ENCODE measurements around the gene PTPN23. TPM values are rescaled to one million over a fixed set of nuclear protein-coding genes. Genes with fewer than 3 reads are reported as not detected.

PTPN23 gene
- total and polyA plus RNA-seq, 2 of the 13 experiments (the other 11 are each of a cell fraction or from before 2014, with no cell fraction given), result 2.3 to 3.7 TPM

DNA sequence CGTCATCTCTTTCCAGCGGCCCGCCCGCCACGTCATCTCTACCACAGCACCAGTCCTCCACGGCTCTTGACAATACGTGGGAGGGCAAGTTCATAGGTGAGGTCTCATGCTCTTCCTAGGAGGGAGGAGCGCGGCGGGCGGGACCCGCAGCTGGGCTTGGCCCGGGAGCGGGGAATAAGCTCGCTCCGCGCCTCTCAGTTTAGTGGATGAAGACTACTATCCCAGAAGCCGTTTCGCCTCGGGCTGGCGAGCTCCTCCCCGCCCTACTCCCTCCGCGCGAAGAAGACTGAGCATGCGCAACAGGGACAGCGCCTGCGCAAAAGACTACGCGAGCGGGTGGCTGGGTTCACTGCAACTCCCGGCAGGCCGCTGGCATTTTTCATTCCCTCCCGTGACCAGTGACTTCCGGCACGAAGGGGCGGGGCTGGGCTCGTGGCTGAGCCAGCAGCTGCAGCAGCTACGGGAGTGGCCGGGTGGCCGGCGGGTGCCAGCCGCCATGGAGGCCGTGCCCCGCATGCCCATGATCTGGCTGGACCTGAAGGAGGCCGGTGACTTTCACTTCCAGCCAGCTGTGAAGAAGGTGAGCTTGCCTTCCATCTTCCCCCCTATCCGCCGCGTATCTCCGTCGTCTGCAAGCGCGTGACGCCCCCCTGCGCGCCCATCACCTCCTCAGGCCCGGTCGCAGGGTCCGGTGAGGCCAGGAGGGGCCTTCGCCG is at the start of gene PTPN23 (continued):
- TF ChIP-seq PRPF4 (IDR thresholded peaks at IDR 0.05; ENCODE audit: low read depth, low read length, poor library complexity, severe bottlenecking) (no peak), RBFOX2 (IDR thresholded peaks at IDR 0.05; ENCODE audit: low read depth, low read length) (peak; percentile 93), ZNF781 (CRISPR knock-in tag; IDR thresholded peaks at IDR 0.05; ENCODE audit: borderline replicate concordance, not compliant biosample characterization) (peak; percentile 15), ZNF883 (CRISPR knock-in tag; IDR thresholded peaks at IDR 0.05; ENCODE audit: not compliant biosample characterization) (no peak), ZNF263 (CRISPR knock-in tag; IDR thresholded peaks at IDR 0.05) (peak; percentile 67), CENPX (CRISPR knock-in tag; IDR thresholded peaks at IDR 0.05) (no peak), TBP (CRISPR knock-in tag; IDR thresholded peaks at IDR 0.05) (no peak), ZNF879 (CRISPR knock-in tag; IDR thresholded peaks at IDR 0.05) (no peak)
- TF ChIP-seq, protein P1, sequence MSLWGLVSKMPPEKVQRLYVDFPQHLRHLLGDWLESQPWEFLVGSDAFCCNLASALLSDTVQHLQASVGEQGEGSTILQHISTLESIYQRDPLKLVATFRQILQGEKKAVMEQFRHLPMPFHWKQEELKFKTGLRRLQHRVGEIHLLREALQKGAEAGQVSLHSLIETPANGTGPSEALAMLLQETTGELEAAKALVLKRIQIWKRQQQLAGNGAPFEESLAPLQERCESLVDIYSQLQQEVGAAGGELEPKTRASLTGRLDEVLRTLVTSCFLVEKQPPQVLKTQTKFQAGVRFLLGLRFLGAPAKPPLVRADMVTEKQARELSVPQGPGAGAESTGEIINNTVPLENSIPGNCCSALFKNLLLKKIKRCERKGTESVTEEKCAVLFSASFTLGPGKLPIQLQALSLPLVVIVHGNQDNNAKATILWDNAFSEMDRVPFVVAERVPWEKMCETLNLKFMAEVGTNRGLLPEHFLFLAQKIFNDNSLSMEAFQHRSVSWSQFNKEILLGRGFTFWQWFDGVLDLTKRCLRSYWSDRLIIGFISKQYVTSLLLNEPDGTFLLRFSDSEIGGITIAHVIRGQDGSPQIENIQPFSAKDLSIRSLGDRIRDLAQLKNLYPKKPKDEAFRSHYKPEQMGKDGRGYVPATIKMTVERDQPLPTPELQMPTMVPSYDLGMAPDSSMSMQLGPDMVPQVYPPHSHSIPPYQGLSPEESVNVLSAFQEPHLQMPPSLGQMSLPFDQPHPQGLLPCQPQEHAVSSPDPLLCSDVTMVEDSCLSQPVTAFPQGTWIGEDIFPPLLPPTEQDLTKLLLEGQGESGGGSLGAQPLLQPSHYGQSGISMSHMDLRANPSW (CRISPR knock-in tag; IDR thresholded peaks at IDR 0.05; ENCODE audit: borderline replicate concordance), result peak; percentile 67; the same call in 1 of the 2 replicates
- TF ChIP-seq, protein P2, sequence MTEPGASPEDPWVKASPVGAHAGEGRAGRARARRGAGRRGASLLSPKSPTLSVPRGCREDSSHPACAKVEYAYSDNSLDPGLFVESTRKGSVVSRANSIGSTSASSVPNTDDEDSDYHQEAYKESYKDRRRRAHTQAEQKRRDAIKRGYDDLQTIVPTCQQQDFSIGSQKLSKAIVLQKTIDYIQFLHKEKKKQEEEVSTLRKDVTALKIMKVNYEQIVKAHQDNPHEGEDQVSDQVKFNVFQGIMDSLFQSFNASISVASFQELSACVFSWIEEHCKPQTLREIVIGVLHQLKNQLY (CRISPR knock-in tag; IDR thresholded peaks at IDR 0.05), result peak; percentile 69
- TF ChIP-seq, protein P3, sequence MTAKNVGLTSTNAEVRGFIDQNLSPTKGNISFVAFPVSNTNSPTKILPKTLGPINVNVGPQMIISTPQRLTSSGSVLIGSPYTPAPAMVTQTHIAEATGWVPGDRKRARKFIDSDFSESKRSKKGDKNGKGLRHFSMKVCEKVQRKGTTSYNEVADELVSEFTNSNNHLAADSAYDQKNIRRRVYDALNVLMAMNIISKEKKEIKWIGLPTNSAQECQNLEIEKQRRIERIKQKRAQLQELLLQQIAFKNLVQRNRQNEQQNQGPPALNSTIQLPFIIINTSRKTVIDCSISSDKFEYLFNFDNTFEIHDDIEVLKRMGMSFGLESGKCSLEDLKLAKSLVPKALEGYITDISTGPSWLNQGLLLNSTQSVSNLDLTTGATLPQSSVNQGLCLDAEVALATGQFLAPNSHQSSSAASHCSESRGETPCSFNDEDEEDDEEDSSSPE (CRISPR knock-in tag; IDR thresholded peaks at IDR 0.05), result no peak; the same call in 1 of the 2 replicates
- TF ChIP-seq, protein P4, sequence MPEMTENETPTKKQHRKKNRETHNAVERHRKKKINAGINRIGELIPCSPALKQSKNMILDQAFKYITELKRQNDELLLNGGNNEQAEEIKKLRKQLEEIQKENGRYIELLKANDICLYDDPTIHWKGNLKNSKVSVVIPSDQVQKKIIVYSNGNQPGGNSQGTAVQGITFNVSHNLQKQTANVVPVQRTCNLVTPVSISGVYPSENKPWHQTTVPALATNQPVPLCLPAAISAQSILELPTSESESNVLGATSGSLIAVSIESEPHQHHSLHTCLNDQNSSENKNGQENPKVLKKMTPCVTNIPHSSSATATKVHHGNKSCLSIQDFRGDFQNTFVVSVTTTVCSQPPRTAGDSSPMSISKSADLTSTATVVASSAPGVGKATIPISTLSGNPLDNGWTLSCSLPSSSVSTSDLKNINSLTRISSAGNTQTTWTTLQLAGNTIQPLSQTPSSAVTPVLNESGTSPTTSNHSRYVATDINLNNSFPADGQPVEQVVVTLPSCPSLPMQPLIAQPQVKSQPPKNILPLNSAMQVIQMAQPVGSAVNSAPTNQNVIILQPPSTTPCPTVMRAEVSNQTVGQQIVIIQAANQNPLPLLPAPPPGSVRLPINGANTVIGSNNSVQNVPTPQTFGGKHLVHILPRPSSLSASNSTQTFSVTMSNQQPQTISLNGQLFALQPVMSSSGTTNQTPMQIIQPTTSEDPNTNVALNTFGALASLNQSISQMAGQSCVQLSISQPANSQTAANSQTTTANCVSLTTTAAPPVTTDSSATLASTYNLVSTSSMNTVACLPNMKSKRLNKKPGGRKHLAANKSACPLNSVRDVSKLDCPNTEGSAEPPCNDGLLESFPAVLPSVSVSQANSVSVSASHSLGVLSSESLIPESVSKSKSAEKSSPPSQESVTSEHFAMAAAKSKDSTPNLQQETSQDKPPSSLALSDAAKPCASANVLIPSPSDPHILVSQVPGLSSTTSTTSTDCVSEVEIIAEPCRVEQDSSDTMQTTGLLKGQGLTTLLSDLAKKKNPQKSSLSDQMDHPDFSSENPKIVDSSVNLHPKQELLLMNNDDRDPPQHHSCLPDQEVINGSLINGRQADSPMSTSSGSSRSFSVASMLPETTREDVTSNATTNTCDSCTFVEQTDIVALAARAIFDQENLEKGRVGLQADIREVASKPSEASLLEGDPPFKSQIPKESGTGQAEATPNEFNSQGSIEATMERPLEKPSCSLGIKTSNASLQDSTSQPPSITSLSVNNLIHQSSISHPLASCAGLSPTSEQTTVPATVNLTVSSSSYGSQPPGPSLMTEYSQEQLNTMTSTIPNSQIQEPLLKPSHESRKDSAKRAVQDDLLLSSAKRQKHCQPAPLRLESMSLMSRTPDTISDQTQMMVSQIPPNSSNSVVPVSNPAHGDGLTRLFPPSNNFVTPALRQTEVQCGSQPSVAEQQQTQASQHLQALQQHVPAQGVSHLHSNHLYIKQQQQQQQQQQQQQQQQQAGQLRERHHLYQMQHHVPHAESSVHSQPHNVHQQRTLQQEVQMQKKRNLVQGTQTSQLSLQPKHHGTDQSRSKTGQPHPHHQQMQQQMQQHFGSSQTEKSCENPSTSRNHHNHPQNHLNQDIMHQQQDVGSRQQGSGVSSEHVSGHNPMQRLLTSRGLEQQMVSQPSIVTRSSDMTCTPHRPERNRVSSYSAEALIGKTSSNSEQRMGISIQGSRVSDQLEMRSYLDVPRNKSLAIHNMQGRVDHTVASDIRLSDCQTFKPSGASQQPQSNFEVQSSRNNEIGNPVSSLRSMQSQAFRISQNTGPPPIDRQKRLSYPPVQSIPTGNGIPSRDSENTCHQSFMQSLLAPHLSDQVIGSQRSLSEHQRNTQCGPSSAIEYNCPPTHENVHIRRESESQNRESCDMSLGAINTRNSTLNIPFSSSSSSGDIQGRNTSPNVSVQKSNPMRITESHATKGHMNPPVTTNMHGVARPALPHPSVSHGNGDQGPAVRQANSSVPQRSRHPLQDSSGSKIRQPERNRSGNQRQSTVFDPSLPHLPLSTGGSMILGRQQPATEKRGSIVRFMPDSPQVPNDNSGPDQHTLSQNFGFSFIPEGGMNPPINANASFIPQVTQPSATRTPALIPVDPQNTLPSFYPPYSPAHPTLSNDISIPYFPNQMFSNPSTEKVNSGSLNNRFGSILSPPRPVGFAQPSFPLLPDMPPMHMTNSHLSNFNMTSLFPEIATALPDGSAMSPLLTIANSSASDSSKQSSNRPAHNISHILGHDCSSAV (CRISPR knock-in tag; IDR thresholded peaks at IDR 0.05; ENCODE audit: borderline replicate concordance), result 0 out of 2 replicates have a peak, but pooled peaks have one; percentile 22
- TF ChIP-seq, protein P5, sequence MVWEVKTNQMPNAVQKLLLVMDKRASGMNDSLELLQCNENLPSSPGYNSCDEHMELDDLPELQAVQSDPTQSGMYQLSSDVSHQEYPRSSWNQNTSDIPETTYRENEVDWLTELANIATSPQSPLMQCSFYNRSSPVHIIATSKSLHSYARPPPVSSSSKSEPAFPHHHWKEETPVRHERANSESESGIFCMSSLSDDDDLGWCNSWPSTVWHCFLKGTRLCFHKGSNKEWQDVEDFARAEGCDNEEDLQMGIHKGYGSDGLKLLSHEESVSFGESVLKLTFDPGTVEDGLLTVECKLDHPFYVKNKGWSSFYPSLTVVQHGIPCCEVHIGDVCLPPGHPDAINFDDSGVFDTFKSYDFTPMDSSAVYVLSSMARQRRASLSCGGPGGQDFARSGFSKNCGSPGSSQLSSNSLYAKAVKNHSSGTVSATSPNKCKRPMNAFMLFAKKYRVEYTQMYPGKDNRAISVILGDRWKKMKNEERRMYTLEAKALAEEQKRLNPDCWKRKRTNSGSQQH (CRISPR knock-in tag; IDR thresholded peaks at IDR 0.05; ENCODE audit: low read depth), result peak; percentile 68; the same call in 1 of the 2 replicates

Data from HepG2 (cell line).